Ovary (tissue), 3 donors: ENCODE data around the gene PNPLA1.

ENCODE experiments used
- CTCF ChIP-seq, 3 donors: fragments of 450-650 bp in 2 of 3; fragments of 200-600 bp in 1 of 3; IDR thresholded peaks; one replicate each; pipeline versions ENCODE4 v1.5.1 to v1.8.0; 2016 to 2022; ENCODE audit warnings: antibody characterized with exemption in 3 of 3, mild to moderate bottlenecking in 1 of 3
- EP300 ChIP-seq: sonication (generic); formaldehyde crosslinking; IDR thresholded peaks from one replicate; pipeline ENCODE4 v1.6.1; 2017; ENCODE audit warnings: antibody characterized with exemption
- donor health status: DM: no; HTN: no; CAD: no.

DNA sequence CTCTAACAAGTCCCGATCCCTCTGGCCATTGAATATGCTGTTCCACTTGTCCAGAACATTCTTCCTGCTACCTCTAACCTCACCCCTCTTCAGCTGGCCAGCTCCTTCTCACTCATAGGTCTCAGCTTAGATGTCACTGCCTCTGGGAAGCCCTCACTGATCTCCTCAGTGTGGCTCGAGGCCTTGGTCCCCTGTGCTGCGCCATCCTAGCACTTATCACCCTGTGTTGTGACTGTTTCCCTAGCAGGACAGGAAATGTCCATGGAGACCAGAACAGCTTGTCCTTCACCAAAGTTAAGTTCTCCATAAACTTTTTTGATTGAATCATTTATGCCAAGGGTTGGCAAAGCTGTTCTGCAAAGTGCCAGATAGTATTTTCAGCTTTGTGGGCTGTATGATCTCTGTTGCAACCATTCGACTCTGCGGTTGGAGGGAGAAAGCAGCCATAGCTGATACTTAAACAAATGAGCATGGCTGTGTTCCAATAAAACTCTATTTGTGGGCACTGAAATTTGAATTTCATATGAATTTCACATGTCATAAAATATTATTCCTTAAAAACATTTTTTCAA lies 73.3 kb downstream of the PNPLA1 start:
- TF ChIP-seq CTCF (IDR thresholded peaks at IDR 0.05) (no peak), EP300 (no peak)
